ENCODE data around the gene TRAPPC12. TPM values are rescaled to one million over a fixed set of nuclear protein-coding genes. Genes with fewer than 3 reads are reported as not detected.

The TRAPPC12 gene
- total and polyA plus RNA-seq, 8 donors, result 46.6 to 158 (median 70.7) TPM

- intact Hi-C loops (cut with DNase I; ENCODE audit: low total_unique reads), result no loop called here
- H3K4me3 ChIP-seq, result no peak overlapping the region
- peaks cover 11 to 87% (median 80%) of the 10 kb centered on the region in 4 donors for H3K36me3 ChIP-seq
- WGBS, 5 donors, result 71 to 84% (median 79%) methylated on average over 5 of the region's 5 CpGs
- H3K9me3 ChIP-seq, result no peaks in the 10 kb centered on the region
- TF ChIP-seq, protein P1, sequence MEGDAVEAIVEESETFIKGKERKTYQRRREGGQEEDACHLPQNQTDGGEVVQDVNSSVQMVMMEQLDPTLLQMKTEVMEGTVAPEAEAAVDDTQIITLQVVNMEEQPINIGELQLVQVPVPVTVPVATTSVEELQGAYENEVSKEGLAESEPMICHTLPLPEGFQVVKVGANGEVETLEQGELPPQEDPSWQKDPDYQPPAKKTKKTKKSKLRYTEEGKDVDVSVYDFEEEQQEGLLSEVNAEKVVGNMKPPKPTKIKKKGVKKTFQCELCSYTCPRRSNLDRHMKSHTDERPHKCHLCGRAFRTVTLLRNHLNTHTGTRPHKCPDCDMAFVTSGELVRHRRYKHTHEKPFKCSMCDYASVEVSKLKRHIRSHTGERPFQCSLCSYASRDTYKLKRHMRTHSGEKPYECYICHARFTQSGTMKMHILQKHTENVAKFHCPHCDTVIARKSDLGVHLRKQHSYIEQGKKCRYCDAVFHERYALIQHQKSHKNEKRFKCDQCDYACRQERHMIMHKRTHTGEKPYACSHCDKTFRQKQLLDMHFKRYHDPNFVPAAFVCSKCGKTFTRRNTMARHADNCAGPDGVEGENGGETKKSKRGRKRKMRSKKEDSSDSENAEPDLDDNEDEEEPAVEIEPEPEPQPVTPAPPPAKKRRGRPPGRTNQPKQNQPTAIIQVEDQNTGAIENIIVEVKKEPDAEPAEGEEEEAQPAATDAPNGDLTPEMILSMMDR (IDR thresholded peaks at IDR 0.05), result no peak
- TF ChIP-seq EP300 (IDR thresholded peaks at IDR 0.05), result no peak
- TF ChIP-seq POLR2A (IDR thresholded peaks at IDR 0.05), result no peak
- no peak for TF ChIP-seq POLR2AphosphoS5 (IDR thresholded peaks at IDR 0.05)
- DNase-seq, result no peak
- peaks cover 0 to 1% (median 1%) of the 10 kb centered on the region in 4 donors for H3K4me1 ChIP-seq
- no peak overlapping the region for H3K27ac ChIP-seq
- H3K27me3 ChIP-seq, result no peaks in the 10 kb centered on the region
Observed at GRCh38 chr2:3476985-3477327, 97.5 kb downstream of the TRAPPC12 start.

DNA sequence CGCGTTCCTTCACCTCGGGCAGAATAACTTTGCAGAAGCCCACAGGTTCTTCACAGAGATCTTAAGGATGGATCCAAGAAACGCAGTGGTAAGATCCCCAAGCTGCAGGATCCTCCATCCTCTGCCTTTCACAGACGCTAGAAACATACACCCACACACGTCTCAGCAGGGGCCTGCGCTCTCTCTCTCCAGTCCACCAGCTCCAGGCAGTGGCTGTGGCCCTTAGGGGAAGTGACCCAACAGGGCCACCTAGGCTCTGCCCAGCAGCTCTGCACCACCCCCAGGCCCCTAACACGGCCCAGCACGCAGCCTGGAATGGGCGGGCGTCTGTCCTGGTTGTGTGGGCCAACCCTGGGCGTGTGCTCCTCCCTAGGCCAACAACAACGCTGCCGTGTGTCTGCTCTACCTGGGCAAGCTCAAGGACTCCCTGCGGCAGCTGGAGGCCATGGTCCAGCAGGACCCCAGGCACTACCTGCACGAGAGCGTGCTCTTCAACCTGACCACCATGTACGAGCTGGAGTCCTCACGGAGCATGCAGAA, 99.4 kb downstream of the TRAPPC12 start:
- 89 to 95% (median 91%) methylated on average over 12 to 19 of the region's 19 CpGs for WGBS, 5 donors

GRCh38 chr2:3479430-3480320, 100.2 kb downstream of the TRAPPC12 start:
- DNase-seq, result no peak
- WGBS, 5 donors, result 84 to 89% (median 86%) methylated on average over 29 to 31 of the region's 31 CpGs
- Histone ChIP-seq H3K4me1 (no peaks in the 10 kb centered on the region), H3K27ac (peak overlapping the region in 3 of 5 donors; percentile 1 to 51 (median 28)), H3K36me3 (peaks cover 11 to 85% (median 76%) of the 10 kb centered on the region in 4 donors), H3K27me3 (no peaks in the 10 kb centered on the region), H3K9me3 (no peaks in the 10 kb centered on the region), H3K4me3 (no peak overlapping the region)
- intact Hi-C loops (cut with DNase I; ENCODE audit: low total_unique reads), result no loop called here
- no peak for TF ChIP-seq POLR2A (IDR thresholded peaks at IDR 0.05)
- TF ChIP-seq, protein P1 (IDR thresholded peaks at IDR 0.05), result no peak
- TF ChIP-seq POLR2AphosphoS5 (IDR thresholded peaks at IDR 0.05), result no peak
- no peak for TF ChIP-seq EP300 (IDR thresholded peaks at IDR 0.05)

More for the DNA sequence above, 99.4 kb downstream of the TRAPPC12 start:
- no peak overlapping the region for H3K27ac ChIP-seq
- H3K4me1 ChIP-seq, result no peaks in the 10 kb centered on the region
- TF ChIP-seq, protein P1 (IDR thresholded peaks at IDR 0.05), result no peak
- TF ChIP-seq EP300 (IDR thresholded peaks at IDR 0.05) (no peak), POLR2AphosphoS5 (IDR thresholded peaks at IDR 0.05) (no peak), POLR2A (IDR thresholded peaks at IDR 0.05) (no peak)
- no peak for DNase-seq
- no peak overlapping the region for H3K4me3 ChIP-seq
- no peaks in the 10 kb centered on the region for H3K9me3 ChIP-seq
- H3K36me3 ChIP-seq, result peaks cover 11 to 87% (median 78%) of the 10 kb centered on the region in 4 donors
- H3K27me3 ChIP-seq, result no peaks in the 10 kb centered on the region
- intact Hi-C loops (cut with DNase I; ENCODE audit: low total_unique reads), result no loop called here

DNA sequence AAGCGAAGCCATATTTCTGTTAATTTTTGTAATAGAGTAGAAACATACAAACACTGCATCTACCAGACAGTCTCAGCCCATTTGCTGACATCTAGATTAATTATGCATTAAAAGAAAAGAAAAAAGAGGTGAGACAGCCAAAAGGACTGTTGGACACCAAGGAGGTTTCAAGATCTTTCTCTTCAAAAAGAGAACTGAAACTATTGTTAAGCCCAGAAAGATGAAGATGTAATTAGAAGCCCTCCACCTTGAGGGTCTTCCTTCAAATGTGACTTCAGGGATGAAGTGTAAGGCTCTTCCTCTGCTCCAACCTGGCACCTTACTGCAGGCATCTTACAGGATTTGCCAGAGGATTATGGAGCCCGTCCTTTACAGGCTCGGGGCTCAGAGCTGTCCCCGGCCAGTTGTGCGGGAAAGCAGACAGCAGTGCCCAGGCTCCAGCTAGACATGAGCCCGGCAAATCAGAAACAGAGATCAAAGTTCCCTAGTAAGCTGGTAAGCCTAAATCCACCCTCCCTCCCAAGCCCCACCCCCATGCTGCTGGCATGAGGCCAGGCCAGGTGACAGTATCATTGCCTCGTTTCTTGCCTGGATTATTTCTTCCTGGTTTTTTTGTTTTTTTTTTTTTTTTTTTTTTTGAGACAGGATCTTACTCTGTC, 101.0 kb downstream of the TRAPPC12 start:
- no peaks in the 10 kb centered on the region for H3K27me3 ChIP-seq
- intact Hi-C loops (cut with DNase I; ENCODE audit: low total_unique reads), result no loop called here
- peaks cover 13 to 84% (median 73%) of the 10 kb centered on the region in 4 donors for H3K36me3 ChIP-seq
- peak overlapping the region in 3 of 5 donors; percentile 28 to 51 (median 42) for H3K27ac ChIP-seq
- no peak overlapping the region for H3K4me3 ChIP-seq
- DNase-seq, result peak; percentile 78 to 86
- H3K9me3 ChIP-seq, result no peaks in the 10 kb centered on the region
- no peaks in the 10 kb centered on the region for H3K4me1 ChIP-seq
- TF ChIP-seq EP300 (IDR thresholded peaks at IDR 0.05) (no peak), POLR2AphosphoS5 (IDR thresholded peaks at IDR 0.05) (no peak), POLR2A (IDR thresholded peaks at IDR 0.05) (no peak)
- TF ChIP-seq, protein P1 (IDR thresholded peaks at IDR 0.05), result no peak
- 32 to 42% (median 38%) methylated on average over 7 of the region's 7 CpGs for WGBS, 5 donors
